Measurements from ENCODE around the gene RNASE8.

DNA sequence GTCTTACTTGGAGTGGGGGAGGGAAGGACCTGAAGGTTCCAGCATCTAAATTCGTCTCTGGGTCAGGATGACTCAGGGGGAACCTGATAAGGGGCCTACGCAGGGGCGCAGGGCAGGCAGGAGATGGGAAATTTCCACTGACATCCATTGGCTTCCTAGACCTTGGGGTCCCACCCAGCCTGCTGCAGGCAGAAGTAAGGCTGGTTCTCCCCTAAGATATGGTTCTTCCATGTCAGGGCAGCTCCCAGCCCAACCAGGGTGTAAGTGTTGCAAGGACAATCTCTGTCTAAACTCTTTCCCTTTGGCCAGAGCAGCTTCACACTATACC lies 30.7 kb upstream of the RNASE8 start:
- TF ChIP-seq, protein P1, sequence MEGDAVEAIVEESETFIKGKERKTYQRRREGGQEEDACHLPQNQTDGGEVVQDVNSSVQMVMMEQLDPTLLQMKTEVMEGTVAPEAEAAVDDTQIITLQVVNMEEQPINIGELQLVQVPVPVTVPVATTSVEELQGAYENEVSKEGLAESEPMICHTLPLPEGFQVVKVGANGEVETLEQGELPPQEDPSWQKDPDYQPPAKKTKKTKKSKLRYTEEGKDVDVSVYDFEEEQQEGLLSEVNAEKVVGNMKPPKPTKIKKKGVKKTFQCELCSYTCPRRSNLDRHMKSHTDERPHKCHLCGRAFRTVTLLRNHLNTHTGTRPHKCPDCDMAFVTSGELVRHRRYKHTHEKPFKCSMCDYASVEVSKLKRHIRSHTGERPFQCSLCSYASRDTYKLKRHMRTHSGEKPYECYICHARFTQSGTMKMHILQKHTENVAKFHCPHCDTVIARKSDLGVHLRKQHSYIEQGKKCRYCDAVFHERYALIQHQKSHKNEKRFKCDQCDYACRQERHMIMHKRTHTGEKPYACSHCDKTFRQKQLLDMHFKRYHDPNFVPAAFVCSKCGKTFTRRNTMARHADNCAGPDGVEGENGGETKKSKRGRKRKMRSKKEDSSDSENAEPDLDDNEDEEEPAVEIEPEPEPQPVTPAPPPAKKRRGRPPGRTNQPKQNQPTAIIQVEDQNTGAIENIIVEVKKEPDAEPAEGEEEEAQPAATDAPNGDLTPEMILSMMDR (IDR thresholded peaks at IDR 0.05), result no peak
- no peak for TF ChIP-seq EP300 (IDR thresholded peaks at IDR 0.05)

Data from sigmoid colon (tissue), 4 donors.